Activated naive CD4-positive, alpha-beta T cell (primary cell): ENCODE data around the gene ARMCX1.
"Not testable (repeated sequence)": the region's sequence is repeated elsewhere in the genome, so short reads cannot be mapped to it uniquely, and the experiment has no call there.

Experiments
- DNase-seq, 4 experiments: peaks; one replicate each; lab custom pipeline; 2025; lab: John Stamatoyannopoulos, UW

The ARMCX1 gene

DNA sequence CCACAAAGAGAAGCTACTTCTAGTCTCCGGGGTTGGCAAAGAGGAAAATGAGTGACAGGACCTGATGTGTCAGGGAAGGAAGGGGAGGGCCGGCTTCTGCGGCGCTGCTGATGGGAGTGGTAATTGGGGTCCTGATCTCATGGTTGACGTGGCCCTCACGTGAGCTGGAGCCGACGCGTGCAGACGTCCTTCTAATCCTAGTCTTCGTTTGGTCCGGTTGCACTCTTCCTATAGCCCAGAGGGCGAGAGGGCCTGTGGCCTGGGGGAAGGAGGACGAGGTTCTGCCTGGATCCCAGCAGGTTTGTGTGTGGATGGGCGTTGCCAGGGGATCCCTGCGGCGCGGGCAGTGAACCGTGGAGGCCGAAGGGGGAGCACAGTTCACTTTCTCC, at the start of gene ARMCX1:
ARMCX1 (plus strand) TSS at position 186 of the 389 bp plus-strand sequence. CDS start 2,384 bp downstream, outside the sequence.
- no peak for DNase-seq

DNA sequence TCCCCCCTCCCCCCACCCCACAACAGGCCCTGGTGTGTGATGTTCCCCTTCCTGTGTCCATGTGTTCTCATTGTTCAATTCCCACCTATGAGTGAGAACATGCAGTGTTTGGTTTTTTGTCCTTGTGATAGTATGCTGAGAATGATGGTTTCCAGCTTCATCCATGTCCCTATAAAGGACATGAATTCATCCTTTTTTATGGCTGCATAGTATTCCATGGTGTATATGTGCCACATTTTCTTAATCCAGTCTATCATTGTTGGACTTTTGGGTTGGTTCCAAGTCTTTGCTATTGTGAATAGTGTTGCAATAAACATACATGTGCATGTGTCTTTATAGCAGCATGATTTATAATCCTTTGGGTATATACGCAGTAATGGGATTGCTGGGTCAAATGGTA, 47.4 kb upstream of the ARMCX1 start:
- not testable (repeated sequence) for DNase-seq

DNA sequence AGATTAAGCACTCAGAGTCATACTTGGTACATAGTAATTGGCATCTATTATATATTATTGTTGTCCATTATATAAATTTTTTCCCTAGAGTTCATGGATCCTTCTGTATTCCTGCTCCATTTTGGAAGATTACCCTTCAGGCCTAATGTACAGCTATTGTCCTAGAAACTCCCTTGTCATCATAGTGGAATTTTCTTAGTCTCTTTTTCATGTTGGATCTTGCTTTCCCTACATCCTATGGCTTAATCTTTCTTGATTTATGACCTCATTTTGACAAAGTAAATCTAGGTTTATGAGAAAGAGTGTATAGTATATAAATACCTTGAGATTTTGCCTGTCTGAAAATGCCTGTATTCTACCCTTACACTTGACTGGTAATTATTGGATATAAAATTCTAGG, 43.0 kb upstream of the ARMCX1 start:
- DNase-seq: no peak

DNA sequence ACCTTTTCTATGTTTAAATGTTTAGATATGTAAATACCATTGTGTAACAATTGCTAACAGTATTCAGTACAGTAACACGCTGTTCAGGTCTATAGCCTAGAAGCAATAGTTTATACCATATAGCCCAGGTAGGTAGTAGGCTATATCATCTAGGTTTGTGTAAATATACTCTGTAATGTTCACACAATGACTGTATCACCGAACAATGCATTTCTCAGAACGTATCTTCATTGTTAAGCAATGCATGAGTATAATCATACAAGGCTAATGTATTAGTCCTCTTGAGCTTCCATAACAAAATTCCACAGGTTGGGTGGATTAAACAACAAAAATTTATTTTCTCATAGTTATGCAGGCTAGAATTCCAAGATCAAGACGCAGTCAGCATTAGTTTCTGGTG, 42.4 kb upstream of the ARMCX1 start:
- DNase-seq: no peak

DNA sequence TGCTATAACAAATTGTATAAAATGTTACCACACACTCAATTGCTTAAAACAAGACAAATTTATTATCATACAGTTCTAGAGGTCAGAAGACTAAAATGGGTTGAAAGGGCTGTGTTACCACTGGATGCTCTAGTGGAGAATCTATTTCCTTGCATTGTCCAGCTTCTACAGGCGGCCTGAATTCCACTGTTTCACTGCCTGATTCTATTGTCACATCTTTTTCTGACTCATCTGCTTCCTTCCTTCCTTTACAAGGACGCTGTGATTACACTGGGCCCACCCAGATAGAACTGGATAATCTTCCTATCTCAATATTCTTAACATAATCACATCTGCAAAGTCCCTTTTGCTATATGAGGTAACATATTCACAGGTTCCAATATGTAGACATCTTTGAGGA, 19.4 kb upstream of the ARMCX1 start:
- DNase-seq: no peak

DNA sequence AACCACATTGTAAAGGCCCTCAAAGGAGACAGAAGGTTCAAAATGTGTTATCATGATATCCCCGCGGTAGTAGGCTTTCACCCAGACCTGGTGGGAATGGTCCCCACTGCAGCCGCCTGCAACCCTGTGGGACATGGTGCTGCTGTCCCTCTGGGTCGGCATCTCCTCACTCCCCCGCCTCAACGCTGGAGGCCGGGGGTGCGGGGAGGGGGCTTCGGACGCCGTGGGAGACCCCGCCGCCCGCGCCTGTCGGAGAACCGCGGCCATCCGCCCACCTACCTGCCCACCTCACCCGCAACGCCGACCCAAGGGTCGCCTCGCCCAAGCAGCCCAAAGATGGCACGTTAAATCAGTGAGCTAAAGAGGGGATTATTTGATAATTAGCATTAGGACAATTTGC, 11.2 kb upstream of the ARMCX1 start:
- DNase-seq: no peak

DNA sequence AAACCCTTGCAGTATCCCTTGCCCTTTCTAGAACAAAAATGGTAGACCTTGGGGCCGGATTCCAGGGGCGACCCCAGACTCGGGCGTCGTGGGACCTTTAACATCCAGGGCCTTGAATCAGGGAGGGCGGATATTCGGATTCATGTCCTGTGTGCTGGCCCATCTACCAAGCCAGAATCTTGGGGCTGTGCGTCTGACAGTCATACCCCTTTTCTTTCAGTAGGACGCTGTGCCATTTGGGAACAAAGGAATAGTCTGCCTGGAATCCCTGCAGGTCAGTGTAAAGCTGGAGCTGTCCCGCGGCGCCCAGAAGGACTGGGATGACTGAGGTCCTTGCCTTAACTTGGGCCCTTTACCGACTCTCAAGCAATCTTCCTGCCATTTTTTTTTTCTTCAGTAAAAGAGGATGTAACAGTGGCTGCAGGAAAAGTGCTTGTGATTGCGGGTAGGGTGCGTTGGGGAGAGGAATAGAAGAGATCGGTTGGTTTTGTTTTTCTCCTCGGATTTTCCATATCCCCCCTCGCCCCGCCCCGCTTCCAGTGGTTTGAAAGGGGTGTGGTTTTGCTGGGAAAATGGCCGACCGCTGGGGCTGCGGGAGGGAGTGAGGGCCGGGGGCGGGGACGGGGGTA, 518 bp downstream of the ARMCX1 start:
- DNase-seq: no peak

DNA sequence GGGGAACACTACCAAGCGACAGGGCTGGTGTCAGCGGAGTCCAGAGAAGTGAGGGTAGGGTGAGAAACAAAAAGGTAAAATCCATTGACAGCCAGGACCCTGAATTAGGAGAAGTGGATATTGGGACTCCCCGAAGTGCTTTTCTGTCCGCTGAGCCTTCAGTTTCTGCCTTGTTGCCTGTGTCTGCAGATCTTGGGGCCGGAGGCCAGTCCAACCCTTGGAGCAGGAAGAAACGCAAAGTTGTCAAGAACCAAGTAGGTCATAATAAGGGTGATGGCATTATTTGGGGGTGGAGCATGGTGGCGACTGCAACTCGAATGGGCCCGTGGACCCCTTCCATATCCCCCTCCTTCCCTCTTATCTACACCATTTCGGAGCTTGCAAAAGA, 1.0 kb downstream of the ARMCX1 start:
- no peak for DNase-seq

DNA sequence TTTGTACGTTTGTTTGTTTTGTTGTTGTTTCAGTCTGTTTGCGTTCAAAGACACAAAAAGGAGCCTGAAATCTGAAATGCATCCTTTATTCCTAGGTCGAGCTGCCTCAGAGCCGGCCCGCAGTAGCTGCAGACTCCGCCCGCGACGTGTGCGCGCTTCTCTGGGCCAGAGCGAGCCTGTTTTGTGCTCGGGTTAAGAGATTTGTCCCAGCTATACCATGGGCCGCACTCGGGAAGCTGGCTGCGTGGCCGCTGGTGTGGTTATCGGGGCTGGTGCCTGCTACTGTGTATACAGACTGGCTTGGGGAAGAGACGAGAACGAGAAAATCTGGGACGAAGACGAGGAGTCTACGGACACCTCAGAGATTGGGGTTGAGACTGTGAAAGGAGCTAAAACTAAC, 2.4 kb downstream of the ARMCX1 start:
- DNase-seq: no peak

DNA sequence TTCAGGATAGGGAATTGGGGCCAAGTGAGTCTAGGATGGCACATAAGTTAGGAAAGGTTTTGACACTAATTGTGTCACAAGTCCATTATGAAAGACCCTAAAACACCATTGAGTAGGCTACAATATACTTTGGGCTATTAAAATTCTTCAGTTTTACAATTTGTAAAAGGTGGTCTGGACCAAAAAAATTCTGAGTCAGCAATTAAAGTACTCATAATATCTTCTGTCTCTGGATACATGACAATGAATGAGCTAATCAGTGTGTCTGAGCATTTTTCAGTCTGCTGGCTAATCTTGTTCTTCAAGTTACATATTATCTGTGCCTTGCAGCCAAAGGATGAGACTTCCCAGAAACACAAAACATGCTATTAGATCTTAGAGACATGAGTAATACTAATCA, 14.3 kb downstream of the ARMCX1 start:
- no peak for DNase-seq

DNA sequence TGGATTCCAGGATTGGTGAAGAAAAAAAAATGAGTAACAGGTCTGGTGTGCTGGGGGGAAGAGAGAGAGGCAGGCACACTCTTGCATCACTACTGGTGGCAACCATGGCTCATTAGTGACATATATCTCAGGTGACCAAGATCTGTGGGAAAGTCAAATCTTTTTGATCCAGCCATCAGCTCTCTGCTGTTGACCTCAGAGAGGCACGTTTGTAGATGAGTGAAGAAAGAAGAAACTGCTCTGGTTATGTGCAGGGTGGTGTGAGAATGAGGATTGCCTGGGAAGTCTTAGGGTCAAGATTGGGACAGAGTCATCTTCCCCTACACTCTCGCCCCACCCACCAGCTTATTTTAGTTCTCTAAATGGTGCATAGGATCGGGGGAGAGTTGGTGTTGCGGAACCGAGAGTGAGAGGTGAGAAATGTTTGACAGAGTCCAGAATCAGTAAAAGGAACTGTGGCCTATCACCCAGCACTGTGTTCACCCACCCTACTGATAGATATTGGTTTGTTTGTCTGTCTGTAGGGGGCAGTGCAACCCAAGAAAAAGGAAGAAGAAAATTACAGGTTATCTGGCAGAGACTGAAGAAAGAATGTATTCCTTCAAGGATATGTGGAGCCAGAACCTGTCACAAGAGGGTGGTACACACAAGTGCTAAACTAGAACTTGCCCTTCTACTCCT, 45.5 kb downstream of the ARMCX1 start:
- DNase-seq: no peak

DNA sequence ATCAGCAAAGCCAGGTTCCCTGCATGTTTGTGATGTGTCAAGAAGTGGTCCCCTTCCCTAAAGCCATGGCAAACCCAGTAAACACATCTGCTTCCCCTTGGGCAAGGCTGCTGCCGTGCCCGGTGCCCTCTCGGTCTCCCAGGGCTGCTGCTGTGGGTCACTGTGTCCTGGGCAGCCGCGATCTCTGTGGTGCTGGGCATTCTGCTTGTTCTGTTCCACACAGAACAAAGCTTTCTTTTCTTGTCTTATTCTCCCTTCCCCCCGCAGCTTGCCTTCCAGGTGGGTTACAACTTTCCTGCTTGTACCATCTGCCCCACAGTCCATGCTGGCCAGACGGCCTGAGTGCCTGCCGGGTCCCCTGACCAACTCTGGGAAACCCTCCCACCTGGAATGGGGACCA, 49.2 kb downstream of the ARMCX1 start:
- not testable (repeated sequence) for DNase-seq

DNA sequence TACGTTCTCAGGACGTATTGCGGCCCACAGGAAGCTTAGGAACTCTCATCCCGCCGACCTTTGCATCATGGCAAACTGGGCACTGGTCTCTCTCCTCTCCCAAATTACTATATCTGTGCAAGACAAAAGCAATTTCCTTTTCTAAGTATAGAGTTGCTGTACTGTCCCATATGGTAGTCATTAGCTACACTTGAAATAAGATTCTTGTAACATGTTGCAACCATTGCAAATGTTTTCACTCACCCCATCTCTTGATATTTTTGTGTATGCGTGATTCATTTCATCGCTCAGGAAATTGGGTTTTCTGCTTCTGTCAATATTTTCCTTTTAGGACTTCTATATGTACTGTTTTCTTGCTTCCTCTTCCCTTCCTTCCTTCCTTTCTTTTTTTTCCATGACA, 51.7 kb downstream of the ARMCX1 start:
- DNase-seq: no peak
